NCI-H2227 treated with DMSO at 0.1 percent for 48 hours (cell line): Measurements from ENCODE around the gene NCKAP5.

Source experiments
- DNase-seq: peaks from one replicate; lab custom pipeline; 2025; lab: John Stamatoyannopoulos, UW

The NCKAP5 gene

GRCh38 chr2:133380991-133381390 lies 187.3 kb downstream of the NCKAP5 start:
- DNase-seq: no peak

DNA sequence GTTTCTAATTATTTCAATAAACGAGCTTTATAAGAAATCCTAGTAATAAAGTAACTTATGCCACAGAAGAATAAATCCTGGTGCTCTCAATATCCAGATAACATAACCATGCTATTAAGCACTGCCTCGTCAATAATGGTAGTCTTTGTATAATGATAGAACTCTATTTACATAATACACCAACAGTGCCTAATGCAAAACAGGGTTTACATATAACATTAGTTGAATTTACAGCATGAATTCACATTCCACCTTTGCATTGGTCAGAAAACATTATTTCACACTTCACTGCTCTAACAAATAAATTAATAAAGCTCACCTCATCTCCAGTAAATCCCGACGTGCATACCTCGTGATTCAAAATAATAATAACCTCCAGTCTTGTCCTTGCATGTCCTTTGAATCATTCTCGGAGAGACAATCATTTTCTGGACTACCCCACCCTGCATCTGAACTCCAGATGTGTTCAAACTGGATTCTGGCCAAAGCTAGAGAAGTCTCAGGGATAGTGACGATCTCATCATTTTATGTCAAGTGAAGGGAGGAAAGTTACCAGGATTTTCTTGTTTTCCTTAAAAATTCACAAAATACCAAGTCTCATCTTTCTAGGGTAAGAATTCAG lies 189.2 kb downstream of the NCKAP5 start:
- peak; percentile 12 for DNase-seq

GRCh38 chr2:133378386-133378785 lies 189.9 kb downstream of the NCKAP5 start:
- no peak for DNase-seq

DNA sequence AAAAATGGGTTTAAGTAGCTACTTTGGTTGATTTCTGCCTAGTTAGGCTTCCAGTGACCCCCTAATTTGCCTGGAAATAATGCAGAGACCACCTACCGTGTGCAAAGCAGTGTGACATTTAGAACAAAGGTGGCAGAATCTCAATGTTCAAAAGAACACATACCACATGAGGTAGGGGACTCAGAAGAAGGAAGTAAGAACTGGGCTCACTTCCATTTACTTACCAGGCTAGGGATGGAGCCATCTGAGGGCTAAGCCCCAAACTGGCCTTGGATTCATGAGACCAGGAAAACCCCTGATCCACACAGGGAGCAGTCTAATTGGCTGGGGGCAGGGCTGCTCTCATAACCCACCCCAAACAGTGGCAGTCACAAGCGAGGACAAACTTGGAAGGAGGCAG lies 190.7 kb downstream of the NCKAP5 start:
- no peak for DNase-seq

- no peak for DNase-seq
These were observed 191.2 kb downstream of the NCKAP5 start for GRCh38 chr2:133377021-133377481.

GRCh38 chr2:133374781-133375180 lies 193.5 kb downstream of the NCKAP5 start:
- no peak for DNase-seq

DNA sequence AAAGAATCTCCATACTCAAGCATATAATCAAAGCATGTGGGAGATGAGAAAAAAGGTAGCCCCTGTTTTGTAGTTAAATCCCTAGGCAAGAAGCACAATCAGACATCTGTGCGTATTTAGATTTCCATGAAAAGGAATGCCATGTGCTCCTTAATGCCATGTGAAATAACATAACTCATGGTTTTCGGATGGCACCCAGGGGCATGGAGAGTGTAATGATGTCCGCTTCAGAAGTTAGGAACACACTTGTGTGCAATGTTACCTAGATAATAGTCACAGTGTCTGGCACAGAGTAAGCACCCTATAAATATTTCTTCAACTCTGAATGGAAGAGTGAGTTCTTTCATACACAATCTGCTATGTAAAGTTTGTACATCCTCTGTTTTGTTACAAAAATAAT lies 197.0 kb downstream of the NCKAP5 start:
- peak; percentile 15 for DNase-seq

DNA sequence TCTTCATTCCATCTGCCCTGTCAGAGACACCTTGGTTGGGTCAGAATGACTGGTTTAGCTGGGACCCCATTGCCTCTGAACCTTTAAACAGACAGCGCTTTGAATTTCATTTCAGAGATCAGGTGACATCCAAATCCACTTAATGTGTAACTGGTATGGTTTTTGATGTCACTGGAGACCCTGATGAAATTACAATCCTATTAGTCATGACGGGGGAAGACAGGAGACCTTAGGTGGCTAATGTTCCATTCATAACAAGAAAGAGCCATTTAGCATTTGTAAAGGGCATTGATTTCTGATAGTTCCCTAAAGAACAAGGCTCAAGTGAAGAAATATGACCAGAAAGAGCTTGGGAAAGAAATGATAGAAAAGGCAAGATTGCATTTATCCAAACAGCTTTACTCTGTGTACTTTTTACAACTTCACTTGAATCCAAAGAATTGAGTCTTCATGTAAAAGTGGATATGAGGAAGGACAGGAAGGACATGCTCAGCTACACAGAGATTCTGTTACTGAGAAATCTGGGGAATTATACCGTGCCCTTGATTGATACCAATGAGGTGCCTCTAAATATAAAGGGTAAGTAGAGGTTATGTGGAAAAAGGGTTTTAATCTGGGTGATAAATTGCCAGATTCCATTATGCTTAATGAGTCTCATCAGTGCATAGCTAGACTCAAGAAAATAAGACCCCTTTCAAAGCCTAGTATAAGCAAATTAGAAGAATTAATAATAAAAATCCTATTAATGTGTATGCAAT lies 198.2 kb downstream of the NCKAP5 start:
- no peak for DNase-seq

- no peak for DNase-seq
These were observed 203.1 kb downstream of the NCKAP5 start for GRCh38 chr2:133365117-133365516.

DNA sequence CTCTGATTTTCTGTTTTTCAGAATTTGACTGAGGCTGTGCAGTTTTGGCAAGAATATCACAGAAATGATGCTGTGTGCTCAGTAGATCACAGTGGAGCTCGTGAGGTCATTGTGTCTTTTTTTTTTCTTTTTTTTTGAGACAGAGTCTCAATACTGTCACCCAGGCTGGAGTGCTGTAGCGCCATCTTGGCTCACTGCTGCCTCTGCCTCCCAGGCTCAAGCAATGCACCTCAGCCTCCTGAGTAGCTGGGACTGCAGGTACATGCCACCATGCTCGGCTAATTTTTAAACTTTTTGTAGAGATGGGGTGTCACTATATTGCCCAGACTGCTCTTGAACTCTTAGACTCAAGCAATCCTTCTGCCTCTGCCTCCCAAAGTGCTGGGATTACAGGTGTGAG lies 203.6 kb downstream of the NCKAP5 start:
- no peak for DNase-seq

DNA sequence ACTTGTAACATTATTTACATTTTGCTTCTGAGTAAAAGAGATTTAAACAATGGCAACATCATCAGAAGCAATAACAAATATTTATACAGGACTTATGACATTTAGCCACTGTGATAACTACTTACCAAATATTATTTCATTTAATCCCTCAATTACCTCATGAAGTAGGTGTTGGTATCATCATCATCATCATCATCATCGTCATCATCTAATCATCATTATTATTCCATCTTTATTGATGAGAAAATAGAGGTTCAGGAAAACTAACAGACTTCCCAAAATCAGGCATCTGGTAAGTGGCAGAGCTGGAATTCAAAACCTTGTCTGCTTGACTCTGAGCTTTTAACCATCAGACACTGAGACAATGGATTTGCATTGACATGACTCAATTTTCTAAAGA lies 204.4 kb downstream of the NCKAP5 start:
- no peak for DNase-seq

GRCh38 chr2:133362061-133362476 lies 206.2 kb downstream of the NCKAP5 start:
- no peak for DNase-seq

DNA sequence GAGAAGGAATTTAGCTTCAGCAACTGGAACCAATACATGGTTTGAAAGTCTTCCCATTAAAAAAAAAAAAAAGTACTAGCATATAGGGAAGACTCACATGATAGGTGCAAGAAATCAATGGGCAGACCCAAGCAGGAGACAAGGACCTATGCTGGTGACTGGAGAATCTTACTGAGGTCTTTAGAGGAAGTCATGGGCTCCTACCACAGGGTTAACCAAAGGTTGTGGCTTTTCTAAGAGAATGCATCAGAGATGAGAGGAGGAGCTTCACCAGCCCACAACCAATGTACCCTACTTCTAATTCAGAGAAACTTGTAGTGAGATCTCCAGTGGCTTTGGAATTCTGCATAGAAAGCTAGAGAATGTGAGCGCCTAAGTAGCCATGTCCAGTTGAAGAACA lies 207.4 kb downstream of the NCKAP5 start:
- DNase-seq: no peak

- no peak for DNase-seq
These were observed 208.1 kb downstream of the NCKAP5 start for GRCh38 chr2:133360190-133360589.

GRCh38 chr2:133352719-133353118 lies 215.5 kb downstream of the NCKAP5 start:
- DNase-seq: no peak

GRCh38 chr2:133346654-133347053 lies 221.6 kb downstream of the NCKAP5 start:
- no peak for DNase-seq

- no peak for DNase-seq
These were observed 222.6 kb downstream of the NCKAP5 start for GRCh38 chr2:133345638-133346037.

GRCh38 chr2:133344849-133345248 lies 223.4 kb downstream of the NCKAP5 start:
- DNase-seq: no peak

- DNase-seq: no peak
These were observed 225.3 kb downstream of the NCKAP5 start for GRCh38 chr2:133343018-133343352.

DNA sequence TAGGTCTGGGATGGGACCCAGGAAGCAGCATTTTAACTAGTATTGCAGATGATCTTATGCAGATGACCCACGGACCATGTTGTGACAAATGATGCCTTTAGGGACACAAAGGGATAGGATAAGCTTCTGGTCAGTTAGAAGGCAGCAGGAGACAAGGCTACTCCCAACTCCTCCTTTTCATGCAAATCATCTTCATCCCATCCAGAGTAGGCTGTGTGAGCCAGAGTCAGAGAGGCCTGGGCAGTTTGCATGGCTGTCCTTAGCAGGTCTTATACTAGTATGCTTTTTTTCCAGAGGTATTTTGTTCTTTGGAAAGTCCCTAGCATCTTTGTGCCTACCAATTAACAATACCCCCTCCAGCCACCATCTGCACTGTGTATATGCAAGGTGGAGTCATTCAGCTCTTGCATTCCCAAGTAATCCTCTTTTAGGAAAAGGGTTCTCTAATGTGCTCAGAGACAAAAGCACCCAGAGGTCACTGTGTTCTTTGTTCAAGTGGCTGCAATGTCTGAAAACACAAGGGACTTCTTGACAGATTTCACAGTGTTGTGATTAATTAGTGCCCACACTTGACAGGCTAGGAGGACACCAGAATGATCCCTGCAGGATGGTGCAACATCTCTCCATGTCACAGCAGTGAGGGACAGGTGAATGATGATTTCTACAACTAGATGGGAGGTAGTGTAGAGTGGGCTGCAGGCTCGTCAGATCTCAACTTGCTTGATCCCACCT lies 225.8 kb downstream of the NCKAP5 start:
- DNase-seq: no peak

DNA sequence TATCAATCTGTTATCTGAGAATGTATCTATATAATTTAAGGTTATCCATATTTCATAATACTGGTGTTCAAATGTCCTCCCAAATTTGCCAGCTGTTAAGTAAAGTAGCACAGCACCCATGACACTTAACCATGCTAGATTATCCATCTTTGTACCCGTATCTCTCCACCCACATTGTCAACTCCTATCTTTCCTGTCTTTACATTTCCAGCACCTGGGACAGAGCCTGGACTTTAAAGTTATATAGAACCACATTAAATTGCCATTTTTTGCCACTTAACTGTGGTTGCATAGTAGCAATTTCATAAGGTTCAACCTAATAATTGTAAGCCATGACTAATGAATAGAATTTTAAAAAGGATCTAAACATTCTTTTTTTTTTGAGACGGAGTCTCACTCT lies 226.7 kb downstream of the NCKAP5 start:
- no peak for DNase-seq

DNA sequence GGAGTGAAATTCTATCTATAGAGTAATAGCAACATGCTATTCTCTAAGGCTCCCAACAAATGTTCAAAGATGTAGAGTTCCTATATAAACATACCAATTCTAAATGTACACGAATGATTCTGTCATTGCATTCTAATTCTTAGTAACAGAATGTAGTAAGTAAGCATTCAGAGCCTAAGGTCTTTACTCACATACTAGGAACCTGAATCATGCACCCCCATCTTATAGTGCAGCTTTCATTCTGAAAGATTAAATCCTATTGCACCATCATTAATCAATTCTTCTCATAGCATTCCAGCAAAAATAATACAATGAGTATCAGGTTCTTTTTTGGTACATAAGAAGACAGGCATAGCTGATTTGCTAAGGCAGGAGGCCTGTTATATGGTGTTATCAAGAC lies 230.0 kb downstream of the NCKAP5 start:
- DNase-seq: no peak

DNA sequence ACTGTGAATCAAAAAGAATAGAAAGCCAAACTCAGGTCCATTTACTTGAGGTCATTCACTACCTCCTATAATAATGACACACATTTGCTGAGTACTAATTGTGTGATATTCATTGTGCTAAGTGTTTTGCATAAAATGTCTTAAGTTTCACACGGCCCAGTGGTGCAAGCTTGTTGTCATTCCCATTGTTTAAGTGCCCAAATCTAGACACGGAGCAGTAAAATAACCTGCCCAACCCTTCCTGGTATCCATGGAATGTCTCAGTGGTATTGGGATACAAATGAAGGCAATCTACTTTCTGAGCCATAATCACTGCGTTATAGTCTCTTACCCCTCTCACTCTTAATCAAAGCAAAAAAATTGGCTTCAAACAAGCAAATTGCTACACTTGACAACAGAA lies 233.3 kb downstream of the NCKAP5 start:
- DNase-seq: no peak
